NCI-H446 (cell line): Measurements from ENCODE around the gene PCDHB10.
"Not testable (repeated sequence)": the region's sequence is repeated elsewhere in the genome, so short reads cannot be mapped to it uniquely, and the experiment has no call there.

ENCODE experiments used
- DNase-seq, 2 experiments: peaks; one replicate each; lab custom pipeline; 2025; lab: John Stamatoyannopoulos, UW

Gene PCDHB10

DNA sequence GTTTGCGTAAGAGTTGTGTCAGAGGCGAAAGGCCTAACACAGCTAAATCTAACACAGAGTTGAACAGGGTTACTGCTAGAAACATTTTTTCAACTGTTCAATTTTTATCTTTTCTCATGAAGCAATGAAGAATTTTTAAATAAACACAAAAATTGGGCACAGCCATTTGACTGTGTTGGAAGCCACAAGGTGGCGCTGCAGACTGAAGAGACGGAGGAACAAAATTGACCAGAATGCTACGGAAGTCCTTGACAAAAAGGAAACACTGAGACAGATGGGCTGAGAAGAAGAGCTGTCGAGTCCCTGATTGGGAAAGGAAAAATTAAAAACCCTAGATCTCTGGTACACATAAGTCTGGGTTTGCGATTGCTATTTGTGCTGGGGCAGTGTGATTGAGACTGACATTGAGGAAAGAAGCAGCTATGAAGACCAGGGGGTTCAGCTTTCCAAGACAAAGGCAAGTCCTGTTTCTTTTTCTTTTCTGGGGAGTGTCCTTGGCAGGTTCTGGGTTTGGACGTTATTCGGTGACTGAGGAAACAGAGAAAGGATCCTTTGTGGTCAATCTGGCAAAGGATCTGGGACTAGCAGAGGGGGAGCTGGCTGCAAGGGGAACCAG lies 5.1 kb upstream of the PCDHB10 start, which contains the start of gene PCDHB9:
PCDHB9 (plus strand) TSS at position 265 of the 616 bp plus-strand sequence; CDS start at position 423, 158 bp downstream.
- DNase-seq, result peak; percentile 32 to 45

DNA sequence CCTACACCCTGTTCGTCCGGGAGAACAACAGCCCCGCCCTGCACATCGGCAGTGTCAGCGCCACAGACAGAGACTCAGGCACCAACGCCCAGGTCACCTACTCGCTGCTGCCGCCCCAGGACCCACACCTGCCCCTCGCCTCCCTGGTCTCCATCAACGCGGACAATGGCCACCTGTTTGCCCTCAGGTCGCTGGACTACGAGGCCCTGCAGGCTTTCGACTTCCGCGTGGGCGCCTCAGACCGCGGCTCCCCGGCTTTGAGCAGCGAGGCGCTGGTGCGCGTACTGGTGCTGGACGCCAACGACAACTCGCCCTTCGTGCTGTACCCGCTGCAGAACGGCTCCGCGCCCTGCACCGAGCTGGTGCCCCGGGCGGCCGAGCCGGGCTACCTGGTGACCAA lies 3.5 kb upstream of the PCDHB10 start:
- not testable (repeated sequence) for DNase-seq

DNA sequence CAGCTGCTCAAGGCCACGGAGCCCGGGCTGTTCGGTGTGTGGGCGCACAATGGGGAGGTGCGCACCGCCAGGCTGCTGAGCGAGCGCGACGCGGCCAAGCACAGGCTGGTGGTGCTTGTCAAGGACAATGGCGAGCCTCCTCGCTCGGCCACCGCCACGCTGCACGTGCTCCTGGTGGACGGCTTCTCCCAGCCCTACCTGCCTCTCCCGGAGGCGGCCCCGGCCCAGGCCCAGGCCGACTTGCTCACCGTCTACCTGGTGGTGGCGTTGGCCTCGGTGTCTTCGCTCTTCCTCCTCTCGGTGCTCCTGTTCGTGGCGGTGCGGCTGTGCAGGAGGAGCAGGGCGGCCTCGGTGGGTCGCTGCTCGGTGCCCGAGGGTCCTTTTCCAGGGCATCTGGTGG lies 3.0 kb upstream of the PCDHB10 start:
- DNase-seq, result not testable (repeated sequence)

DNA sequence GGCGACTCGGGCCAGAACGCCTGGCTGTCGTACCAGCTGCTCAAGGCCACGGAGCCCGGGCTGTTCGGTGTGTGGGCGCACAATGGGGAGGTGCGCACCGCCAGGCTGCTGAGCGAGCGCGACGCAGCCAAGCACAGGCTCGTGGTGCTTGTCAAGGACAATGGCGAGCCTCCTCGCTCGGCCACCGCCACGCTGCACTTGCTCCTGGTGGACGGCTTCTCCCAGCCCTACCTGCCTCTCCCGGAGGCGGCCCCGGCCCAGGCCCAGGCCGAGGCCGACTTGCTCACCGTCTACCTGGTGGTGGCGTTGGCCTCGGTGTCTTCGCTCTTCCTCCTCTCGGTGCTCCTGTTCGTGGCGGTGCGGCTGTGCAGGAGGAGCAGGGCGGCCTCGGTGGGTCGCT lies 2.2 kb downstream of the PCDHB10 start:
- DNase-seq, result not testable (repeated sequence)

DNA sequence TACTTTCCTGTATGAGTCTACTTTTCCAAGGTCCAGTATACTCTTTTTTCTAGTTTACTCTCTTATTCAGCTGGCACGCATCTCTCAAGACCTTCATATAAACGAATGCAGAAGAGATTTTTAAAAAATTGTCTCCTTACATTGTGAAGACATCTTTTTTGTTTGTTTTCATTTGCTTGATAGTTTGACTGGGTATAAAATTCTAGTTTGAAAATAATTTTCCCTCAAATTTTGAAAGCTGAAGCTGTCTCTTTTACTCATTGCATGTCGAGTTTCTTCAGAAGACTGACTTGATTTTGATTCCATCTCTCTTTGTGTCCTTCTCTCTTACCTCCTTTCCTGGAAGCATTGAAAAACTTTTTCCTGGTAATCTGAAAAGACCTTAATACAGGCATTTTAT lies 4.2 kb downstream of the PCDHB10 start:
- DNase-seq, result no peak

DNA sequence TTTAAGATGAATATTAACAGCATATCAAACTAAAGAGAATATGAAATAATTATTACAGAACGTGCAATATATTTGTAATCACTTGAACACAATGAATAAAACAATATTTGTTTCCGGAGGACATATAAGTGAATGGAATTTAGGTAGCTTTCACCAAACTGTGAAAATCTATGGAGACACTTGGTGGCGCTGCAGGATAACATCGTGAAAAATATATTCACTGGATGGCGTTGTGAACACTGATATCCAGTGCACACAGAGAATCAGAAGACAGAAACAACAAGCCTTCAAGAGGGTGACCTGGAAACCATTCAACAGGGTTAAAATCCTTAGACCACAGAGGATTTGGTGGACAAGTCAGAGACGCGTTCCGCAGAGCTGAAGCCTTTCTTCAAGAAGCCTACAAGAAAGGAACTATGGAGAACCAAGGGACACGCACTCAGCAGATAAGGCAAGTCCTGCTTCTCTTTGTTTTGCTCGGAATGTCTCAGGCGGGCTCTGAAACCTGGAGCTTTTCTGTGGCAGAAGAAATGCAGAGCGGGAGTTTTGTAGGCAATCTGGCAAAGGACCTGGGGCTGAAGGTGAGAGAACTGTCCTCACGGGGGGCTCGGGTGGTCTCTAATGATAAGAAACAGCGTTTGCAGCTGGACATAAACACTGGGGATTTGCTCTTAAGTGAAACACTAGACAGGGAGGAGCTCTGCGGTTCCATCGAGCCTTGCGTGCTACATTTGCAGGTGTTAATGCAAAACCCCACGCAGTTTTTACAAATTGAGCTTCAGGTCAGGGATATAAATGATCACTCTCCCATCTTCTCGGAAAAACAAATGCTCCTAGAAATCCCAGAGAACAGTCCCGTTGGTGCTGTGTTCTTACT lies 7.4 kb downstream of the PCDHB10 start, which contains the start of gene PCDHB11:
PCDHB11 (plus strand) TSS at position 269 of the 877 bp plus-strand sequence; CDS start at position 417, 148 bp downstream.
- peak; percentile 39 to 54 for DNase-seq

DNA sequence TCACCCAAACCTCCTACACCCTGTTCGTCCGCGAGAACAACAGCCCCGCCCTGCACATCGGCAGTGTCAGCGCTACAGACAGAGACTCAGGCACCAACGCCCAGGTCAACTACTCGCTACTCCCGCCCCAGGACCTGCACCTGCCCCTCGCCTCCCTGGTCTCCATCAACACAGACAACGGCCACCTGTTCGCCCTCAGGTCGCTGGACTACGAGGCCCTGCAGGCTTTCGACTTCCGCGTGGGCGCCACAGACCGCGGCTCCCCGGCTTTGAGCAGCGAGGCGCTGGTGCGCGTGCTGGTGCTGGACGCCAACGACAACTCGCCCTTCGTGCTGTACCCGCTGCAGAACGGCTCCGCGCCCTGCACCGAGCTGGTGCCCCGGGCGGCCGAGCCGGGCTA lies 9.0 kb downstream of the PCDHB10 start:
- not testable (repeated sequence) for DNase-seq

DNA sequence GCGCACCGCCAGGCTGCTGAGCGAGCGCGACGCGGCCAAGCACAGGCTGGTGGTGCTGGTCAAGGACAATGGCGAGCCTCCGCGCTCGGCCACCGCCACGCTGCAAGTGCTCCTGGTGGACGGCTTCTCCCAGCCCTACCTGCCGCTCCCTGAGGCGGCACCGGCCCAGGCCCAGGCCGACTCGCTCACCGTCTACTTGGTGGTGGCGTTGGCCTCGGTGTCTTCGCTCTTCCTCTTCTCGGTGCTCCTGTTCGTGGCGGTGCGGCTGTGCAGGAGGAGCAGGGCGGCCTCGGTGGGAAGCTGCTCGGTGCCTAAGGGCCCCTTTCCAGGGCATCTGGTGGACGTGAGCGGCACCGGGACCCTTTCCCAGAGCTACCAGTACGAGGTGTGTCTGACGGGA lies 9.5 kb downstream of the PCDHB10 start:
- DNase-seq, result not testable (repeated sequence)

DNA sequence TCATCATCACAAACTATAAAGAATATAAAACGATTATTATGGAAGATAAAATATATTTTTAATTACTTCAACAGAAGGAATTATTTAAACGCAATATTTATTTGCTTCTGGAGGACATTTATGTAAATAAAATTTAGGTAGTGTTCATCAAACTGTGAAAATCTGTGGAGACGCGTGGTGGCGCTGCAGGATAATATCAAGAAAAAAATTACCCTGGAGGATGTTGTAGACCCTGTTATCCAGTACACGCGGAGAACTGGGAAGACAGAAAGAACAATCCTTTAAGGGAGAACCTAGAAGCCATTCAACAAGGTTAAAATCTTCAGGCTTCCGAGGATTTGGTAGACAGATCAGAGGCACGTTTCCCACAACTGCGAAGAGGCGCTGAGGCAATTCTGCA lies 16.3 kb downstream of the PCDHB10 start, which contains the start of gene PCDHB12:
PCDHB12 (plus strand) TSS at position 242 of the 400 bp plus-strand sequence. CDS start 189 bp downstream, outside the sequence.
- DNase-seq, result peak; percentile 27 to 56

DNA sequence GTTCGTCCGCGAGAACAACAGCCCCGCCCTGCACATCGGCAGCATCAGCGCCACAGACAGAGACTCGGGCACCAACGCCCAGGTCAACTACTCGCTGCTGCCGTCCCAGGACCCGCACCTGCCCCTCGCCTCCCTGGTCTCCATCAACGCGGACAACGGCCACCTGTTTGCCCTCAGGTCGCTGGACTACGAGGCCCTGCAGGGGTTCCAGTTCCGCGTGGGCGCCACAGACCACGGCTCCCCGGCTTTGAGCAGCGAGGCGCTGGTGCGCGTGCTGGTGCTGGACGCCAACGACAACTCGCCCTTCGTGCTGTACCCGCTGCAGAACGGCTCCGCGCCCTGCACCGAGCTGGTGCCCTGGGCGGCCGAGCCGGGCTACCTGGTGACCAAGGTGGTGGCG lies 18.1 kb downstream of the PCDHB10 start:
- DNase-seq, result not testable (repeated sequence)

DNA sequence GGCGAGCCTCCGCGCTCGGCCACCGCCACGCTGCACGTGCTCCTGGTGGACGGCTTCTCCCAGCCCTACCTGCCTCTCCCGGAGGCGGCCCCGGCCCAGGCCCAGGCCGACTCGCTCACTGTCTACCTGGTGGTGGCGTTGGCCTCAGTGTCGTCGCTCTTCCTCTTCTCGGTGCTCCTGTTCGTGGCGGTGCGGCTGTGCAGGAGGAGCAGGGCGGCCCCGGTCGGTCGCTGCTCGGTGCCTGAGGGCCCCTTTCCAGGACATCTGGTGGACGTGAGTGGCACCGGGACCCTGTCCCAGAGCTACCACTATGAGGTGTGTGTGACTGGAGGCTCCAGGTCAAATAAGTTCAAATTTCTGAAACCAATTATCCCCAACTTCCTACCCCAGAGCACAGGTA lies 18.7 kb downstream of the PCDHB10 start:
- not testable (repeated sequence) for DNase-seq

DNA sequence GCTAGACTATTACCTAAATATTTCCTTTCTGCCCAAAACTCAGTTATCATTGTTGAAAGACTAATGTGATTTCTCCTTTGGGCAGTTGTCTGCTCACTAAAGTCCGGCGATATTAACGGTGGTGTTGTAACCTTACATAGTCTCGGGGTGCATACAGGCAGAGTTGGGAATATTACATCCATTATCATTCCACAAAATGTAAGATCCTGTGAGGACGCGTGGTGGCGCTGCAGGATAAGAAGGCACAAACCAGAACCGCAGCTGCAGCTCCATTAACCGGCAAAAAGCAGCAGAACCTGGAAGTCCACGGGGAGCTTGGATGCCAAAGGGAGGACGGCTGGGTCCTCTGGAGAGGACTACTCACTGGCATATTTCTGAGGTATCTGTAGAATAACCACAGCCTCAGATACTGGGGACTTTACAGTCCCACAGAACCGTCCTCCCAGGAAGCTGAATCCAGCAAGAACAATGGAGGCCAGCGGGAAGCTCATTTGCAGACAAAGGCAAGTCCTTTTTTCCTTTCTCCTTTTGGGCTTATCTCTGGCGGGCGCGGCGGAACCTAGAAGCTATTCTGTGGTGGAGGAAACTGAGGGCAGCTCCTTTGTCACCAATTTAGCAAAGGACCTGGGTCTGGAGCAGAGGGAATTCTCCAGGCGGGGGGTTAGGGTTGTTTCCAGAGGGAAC lies 21.6 kb downstream of the PCDHB10 start, which contains the start of gene PCDHB13:
PCDHB13 (plus strand) TSS at position 264 of the 684 bp plus-strand sequence; CDS start at position 469, 205 bp downstream.
- DNase-seq, result peak; percentile 11 to 47

DNA sequence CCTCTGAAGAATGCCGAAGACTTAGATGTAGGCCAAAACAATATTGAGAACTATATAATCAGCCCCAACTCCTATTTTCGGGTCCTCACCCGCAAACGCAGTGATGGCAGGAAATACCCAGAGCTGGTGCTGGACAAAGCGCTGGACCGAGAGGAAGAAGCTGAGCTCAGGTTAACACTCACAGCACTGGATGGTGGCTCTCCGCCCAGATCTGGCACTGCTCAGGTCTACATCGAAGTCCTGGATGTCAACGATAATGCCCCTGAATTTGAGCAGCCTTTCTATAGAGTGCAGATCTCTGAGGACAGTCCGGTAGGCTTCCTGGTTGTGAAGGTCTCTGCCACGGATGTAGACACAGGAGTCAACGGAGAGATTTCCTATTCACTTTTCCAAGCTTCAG lies 22.4 kb downstream of the PCDHB10 start:
- DNase-seq, result not testable (repeated sequence)

DNA sequence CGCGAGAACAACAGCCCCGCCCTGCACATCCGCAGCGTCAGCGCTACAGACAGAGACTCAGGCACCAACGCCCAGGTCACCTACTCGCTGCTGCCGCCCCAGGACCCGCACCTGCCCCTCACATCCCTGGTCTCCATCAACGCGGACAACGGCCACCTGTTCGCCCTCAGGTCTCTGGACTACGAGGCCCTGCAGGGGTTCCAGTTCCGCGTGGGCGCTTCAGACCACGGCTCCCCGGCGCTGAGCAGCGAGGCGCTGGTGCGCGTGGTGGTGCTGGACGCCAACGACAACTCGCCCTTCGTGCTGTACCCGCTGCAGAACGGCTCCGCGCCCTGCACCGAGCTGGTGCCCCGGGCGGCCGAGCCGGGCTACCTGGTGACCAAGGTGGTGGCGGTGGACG lies 23.4 kb downstream of the PCDHB10 start:
- DNase-seq, result not testable (repeated sequence)

DNA sequence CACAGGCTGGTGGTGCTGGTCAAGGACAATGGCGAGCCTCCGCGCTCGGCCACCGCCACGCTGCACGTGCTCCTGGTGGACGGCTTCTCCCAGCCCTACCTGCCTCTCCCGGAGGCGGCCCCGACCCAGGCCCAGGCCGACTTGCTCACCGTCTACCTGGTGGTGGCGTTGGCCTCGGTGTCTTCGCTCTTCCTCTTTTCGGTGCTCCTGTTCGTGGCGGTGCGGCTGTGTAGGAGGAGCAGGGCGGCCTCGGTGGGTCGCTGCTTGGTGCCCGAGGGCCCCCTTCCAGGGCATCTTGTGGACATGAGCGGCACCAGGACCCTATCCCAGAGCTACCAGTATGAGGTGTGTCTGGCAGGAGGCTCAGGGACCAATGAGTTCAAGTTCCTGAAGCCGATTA lies 23.9 kb downstream of the PCDHB10 start:
- DNase-seq, result not testable (repeated sequence)

DNA sequence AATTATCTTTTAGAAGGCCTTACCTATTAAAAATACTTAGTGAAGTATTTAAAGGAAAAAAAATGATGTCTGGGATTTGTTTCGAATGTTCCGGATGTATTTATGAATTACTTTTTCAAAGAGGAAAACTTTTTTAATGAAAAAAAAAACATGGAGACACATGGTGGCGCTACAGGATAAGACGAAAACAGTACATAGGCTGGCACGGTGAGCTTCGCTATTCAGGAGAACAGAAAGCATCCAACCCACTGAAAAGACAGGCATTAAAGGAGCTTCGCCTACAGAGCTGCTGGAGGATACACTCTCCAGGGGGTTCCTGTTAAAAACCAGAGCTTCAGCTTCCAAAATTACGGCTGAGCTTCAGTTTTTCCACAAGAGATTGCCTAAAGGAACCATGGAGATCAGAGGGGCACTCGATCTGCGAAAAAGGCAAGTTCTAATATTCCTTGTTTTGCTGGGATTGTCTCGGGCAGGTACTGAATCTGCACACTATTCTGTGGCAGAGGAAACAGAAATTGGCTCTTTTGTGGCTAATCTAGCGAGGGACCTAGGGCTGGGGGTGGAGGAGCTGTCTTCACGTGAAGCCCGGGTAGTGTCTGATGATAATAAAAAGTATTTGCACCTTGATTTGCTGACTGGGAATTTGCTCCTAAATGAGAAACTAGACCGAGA lies 31.1 kb downstream of the PCDHB10 start, which contains the start of gene PCDHB14:
PCDHB14 (plus strand) TSS at position 232 of the 672 bp plus-strand sequence; CDS start at position 395, 163 bp downstream.
- peak; percentile 3 to 66 for DNase-seq

DNA sequence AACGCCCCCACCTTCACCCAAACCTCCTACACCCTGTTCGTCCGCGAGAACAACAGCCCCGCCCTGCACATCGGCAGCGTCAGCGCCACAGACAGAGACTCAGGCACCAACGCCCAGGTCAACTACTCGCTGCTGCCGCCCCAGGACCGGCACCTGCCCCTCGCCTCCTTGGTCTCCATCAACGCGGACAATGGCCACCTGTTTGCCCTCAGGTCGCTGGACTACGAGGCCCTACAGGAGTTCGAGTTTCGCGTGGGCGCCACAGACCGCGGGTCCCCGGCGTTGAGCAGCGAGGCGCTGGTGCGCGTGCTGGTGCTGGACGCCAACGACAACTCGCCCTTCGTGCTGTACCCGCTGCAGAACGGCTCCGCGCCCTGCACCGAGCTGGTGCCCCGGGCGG lies 32.7 kb downstream of the PCDHB10 start:
- not testable (repeated sequence) for DNase-seq

DNA sequence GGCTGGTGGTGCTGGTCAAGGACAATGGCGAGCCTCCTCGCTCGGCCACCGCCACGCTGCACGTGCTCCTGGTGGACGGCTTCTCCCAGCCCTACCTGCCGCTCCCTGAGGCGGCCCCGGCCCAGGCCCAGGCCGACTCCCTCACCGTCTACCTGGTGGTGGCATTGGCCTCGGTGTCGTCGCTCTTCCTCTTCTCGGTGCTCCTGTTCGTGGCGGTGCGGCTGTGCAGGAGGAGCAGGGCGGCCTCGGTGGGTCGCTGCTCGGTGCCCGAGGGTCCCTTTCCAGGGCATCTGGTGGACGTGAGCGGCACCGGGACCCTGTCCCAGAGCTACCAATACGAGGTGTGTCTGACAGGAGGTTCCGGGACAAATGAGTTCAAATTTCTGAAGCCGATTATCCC lies 33.3 kb downstream of the PCDHB10 start:
- not testable (repeated sequence) for DNase-seq

DNA sequence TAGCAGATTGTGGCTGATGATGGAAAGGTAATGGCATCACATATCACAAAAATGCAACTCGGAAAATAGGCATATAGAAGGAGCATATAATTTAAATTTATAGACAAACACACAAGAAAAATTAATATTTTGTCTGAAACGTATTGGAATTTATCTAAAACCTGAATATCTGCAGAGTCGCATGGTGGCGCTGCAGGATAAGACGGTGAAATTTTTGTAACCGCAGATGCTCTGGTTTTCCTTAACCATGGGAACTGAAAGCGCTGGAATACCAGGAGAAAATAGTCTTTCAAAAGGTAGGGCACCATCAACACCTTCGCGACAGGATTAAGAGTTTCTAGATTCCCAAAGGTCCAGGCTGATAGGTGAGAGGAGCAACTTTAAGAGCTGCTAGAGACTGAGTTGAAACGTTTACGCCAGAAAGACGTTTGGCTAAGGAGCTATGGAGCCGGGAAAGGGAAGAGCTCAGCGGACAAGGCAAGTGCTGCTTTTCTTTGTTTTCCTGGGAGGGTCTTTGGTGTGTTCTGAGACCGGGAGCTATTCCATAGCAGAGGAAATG lies 42.0 kb downstream of the PCDHB10 start:
- DNase-seq, result no peak

DNA sequence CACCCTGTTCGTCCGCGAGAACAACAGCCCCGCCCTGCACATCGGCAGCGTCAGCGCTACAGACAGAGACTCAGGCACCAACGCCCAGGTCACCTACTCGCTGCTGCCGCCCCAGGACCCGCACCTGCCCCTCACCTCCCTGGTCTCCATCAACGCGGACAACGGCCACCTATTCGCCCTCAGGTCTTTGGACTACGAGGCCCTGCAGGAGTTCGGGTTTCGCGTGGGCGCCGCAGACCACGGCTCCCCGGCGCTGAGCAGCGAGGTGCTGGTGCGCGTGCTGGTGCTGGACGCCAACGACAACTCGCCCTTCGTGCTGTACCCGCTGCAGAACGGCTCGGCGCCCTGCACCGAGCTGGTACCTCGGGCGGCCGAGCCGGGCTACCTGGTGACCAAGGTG lies 43.8 kb downstream of the PCDHB10 start:
- not testable (repeated sequence) for DNase-seq
